HL-60 (cell line): Measurements from ENCODE around the gene CBX3.

Experiments used
- CTCF ChIP-seq: IDR thresholded peaks from one replicate; pipeline ENCODE4 v1.5.1; 2011; ENCODE audit warnings: low read length, control low read depth, inconsistent platforms; ENCODE audit not compliant: insufficient read depth
- POLR2AphosphoS5 ChIP-seq: IDR thresholded peaks from 2 replicates; pipeline ENCODE4 v1.6.1; 2012; ENCODE audit warnings: low read depth
- REST ChIP-seq: IDR thresholded peaks from 2 replicates; pipeline ENCODE4 v1.6.1; 2012; ENCODE audit warnings: low read depth; ENCODE audit not compliant: insufficient replicate concordance
- SPI1 ChIP-seq: IDR thresholded peaks from 2 replicates; pipeline ENCODE4 v1.6.1; 2012; ENCODE audit warnings: low read depth, mild to moderate bottlenecking, borderline replicate concordance

- TF ChIP-seq POLR2AphosphoS5 (no peak), CTCF (no peak), REST (no peak), SPI1 (no peak)
Measured at GRCh38 chr7:26237035-26237807, 35.7 kb downstream of the CBX3 start.
